Measurements from ENCODE around the gene CHAF1B. TPM values are rescaled to one million over a fixed set of nuclear protein-coding genes. Genes with fewer than 3 reads are reported as not detected.

Gene CHAF1B
- total RNA-seq, 1 donor from 2014 or later = 31.5 TPM

DNA sequence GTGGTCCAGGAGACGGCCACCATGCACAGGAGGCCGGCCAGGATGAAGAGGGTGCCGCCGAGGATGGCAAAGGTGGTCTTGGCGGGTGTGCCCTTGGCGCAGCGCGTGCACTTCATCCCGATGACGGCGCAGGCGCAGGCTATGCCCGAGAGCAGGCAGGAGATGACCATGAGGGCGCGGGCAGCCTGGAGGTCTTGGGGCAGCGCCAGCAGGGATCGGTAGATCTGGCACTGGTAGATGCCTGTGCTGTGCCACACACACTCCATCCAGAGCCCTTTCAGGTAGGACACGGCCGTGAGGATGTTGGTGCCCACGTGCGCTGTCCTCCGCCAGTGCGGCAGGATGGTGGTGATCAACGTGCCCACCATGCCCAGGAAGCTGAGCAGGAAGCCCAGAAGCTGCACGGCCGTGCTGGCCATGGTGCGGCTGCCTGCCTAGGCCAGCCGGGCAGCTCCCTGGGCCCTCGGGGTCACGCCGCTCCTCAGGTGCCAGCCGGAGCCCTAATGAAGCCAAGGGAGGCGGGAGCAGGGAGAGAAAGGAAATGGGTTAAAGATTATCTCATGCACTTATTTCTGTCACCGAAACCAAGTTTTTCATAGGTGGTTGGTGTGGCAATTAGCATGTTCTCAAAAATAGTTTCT lies 76.2 kb downstream of the CHAF1B start:
- intact Hi-C loops (cut with micrococcal nuclease) = no loop called here

GRCh38 chr21:36461918-36462486 lies 76.8 kb downstream of the CHAF1B start:
- intact Hi-C loops (cut with micrococcal nuclease) = no loop called here

DNA sequence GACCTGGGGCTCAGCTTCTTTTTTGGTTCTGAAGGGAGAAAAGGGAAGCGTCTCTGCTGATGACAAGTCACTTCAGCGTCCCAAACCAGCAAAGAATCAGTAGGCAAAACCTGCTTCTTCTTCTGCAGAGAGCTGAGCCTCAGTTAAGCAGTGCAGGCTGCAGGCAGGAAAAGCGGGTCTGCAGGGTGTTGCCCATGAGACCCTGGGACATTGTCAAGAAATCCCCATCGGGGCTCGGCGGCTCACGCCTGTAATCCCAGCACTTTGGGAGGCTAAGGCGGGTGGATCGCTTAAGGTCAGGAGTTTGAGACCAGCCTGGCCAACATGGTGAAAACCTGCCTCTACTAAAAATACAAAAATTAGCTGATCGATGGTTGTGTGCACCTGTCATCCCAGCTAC lies 78.0 kb downstream of the CHAF1B start:
- intact Hi-C loops (cut with micrococcal nuclease) = no loop called here

- intact Hi-C loops (cut with micrococcal nuclease) = no loop called here
Observed at GRCh38 chr21:36463991-36464390, 78.8 kb downstream of the CHAF1B start.

- intact Hi-C loops (cut with micrococcal nuclease) = no loop called here
Observed at GRCh38 chr21:36464590-36464989, 79.4 kb downstream of the CHAF1B start.

- intact Hi-C loops (cut with micrococcal nuclease) = no loop called here
Observed at GRCh38 chr21:36465478-36465877, 80.3 kb downstream of the CHAF1B start.

DNA sequence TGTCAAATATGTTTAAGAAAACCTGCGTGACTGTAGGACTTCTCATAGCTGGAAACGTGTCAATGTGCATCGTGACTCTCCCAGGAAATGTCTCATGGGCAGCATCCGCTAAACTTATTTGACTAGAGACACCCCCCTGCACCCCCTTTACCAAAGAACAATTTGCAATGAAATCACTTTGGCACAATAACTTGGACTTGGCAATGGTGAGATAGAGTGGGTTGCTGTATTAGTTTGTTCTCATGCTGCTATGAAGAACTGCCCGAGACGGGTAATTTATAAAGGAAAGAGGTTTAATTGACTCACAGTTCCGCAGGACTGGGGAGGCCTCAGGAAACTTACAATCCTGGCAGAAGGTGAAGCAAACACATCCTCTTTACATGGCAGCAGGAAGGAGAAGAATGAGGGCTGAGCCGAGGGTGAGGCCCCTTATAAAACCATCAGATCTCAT lies 80.9 kb downstream of the CHAF1B start:
- intact Hi-C loops (cut with micrococcal nuclease) = no loop called here

Other genes starting within 250 kb of the CHAF1B start
- gene DOP1B, start 228.6 kb upstream of the CHAF1B start, total RNA-seq = 22.9 and 25.5 TPM in 2 replicates
- gene MORC3, start 65.2 kb upstream of the CHAF1B start, total RNA-seq = 35.7 and 36.9 TPM in 2 replicates
- not detected in 2 replicates for gene CLDN14, start 94.7 kb downstream of the CHAF1B start, total RNA-seq